HCT116 (cell line): Measurements from ENCODE around the gene WHRN.

Experiments
- EZH2 ChIP-seq: fragments of 200-600 bp; sonication (generic); IDR thresholded peaks from 2 replicates; pipeline ENCODE4 v1.6.1; 2017; ENCODE audit warnings: antibody characterized with exemption, mixed run types
- REST ChIP-seq: IDR thresholded peaks from 2 replicates; pipeline ENCODE4 v1.6.1; 2012; ENCODE audit warnings: low read depth
- SP1 ChIP-seq: IDR thresholded peaks from 2 replicates; pipeline ENCODE4 v1.6.1; 2012; ENCODE audit warnings: low read depth
- TF ChIP-seq, protein P1 (sequence below): IDR thresholded peaks from 2 replicates; pipeline ENCODE4 v1.6.1; 2011; ENCODE audit warnings: mild to moderate bottlenecking, low read length, moderate library complexity; ENCODE audit not compliant: insufficient replicate concordance; ENCODE audit errors: extremely low read depth
- TF ChIP-seq, protein P2 (sequence below), 3 experiments: fragments of 200-600 bp in 1 of 3; sonication (generic) in 1 of 3; IDR thresholded peaks in 2 of 3; conservative IDR thresholded peaks in 1 of 3; 2 replicates each; pipeline ENCODE4 v1.5.1; 2012 to 2017; ENCODE audit warnings: low read depth in 2 of 3, low read length in 2 of 3, antibody characterized with exemption in 1 of 3, borderline replicate concordance in 1 of 3, control low read depth in 1 of 3, mild to moderate bottlenecking in 1 of 3, mixed read lengths in 1 of 3, mixed run types in 1 of 3, moderate library complexity in 1 of 3; ENCODE audit not compliant: insufficient read depth in 1 of 3

DNA sequence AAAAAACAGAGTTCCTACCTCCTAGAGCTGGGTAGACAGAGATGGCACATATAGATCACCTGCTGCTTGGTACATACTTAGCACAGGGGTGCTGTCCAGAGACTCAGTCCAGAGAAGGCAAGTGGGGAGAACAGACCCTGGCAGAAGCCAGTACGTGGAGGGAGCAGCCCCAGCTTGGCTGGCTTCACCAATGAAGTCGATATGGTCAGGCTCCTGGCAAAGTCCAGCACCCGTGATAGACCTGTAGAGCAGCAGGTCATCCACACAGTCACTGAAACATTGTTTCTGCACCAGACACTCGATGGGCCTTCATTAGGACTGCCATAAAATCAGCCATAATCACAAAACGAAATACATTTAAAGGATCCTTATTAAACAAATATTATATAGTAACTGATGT lies 45.8 kb downstream of the WHRN start:
- no peak for TF ChIP-seq SP1
- TF ChIP-seq, protein P1, sequence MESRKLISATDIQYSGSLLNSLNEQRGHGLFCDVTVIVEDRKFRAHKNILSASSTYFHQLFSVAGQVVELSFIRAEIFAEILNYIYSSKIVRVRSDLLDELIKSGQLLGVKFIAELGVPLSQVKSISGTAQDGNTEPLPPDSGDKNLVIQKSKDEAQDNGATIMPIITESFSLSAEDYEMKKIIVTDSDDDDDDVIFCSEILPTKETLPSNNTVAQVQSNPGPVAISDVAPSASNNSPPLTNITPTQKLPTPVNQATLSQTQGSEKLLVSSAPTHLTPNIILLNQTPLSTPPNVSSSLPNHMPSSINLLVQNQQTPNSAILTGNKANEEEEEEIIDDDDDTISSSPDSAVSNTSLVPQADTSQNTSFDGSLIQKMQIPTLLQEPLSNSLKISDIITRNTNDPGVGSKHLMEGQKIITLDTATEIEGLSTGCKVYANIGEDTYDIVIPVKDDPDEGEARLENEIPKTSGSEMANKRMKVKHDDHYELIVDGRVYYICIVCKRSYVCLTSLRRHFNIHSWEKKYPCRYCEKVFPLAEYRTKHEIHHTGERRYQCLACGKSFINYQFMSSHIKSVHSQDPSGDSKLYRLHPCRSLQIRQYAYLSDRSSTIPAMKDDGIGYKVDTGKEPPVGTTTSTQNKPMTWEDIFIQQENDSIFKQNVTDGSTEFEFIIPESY = no peak
- no peak for TF ChIP-seq REST
- TF ChIP-seq, protein P2, sequence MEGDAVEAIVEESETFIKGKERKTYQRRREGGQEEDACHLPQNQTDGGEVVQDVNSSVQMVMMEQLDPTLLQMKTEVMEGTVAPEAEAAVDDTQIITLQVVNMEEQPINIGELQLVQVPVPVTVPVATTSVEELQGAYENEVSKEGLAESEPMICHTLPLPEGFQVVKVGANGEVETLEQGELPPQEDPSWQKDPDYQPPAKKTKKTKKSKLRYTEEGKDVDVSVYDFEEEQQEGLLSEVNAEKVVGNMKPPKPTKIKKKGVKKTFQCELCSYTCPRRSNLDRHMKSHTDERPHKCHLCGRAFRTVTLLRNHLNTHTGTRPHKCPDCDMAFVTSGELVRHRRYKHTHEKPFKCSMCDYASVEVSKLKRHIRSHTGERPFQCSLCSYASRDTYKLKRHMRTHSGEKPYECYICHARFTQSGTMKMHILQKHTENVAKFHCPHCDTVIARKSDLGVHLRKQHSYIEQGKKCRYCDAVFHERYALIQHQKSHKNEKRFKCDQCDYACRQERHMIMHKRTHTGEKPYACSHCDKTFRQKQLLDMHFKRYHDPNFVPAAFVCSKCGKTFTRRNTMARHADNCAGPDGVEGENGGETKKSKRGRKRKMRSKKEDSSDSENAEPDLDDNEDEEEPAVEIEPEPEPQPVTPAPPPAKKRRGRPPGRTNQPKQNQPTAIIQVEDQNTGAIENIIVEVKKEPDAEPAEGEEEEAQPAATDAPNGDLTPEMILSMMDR (IDR thresholded peaks at IDR 0.05 in 2 of 3, conservative IDR thresholded peaks at IDR 0.05 in 1 of 3; ENCODE audit: borderline replicate concordance in 1 of 3, insufficient read depth in 1 of 3, low read depth in 2 of 3, low read length in 2 of 3) = no peak
- no peak for TF ChIP-seq EZH2
